IMR-90 (cell line): ENCODE results near the gene SPNS1. TPM values are rescaled to one million over a fixed set of nuclear protein-coding genes. Genes with fewer than 3 reads are reported as not detected.

Experiments
- ATAC-seq: fragments of 200-7000 bp; cut with Tn5 transposase; 2 replicates; pipeline ENCODE4 v1.9.1; 2020; ENCODE audit warnings: low read depth, mild to moderate bottlenecking, moderate library complexity
- BruUV-seq: library from RNA; stranded (reverse); fragments of 400-500 nt; replicated peaks from 2 replicates; lab custom pipeline; 2021; lab: Mats Ljungman, UMichigan
- CTCF ChIA-PET: fragments of 300-600 bp; formaldehyde crosslinking; extraction: SDS; loops from one replicate; lab custom pipeline; 2021; ENCODE audit warnings: antibody characterized with exemption; lab: Yijun Ruan, JAX
- POLR2A ChIA-PET: fragments of 300-600 bp; sonication (Branson Sonifier 250); formaldehyde crosslinking; loops from one replicate; lab custom pipeline; 2022; ENCODE audit warnings: antibody characterized with exemption; ENCODE audit not compliant: unreplicated experiment; lab: Charles Lee
- DNase-seq: peaks from one replicate; pipeline ENCODE4 v3.0.0; 2013
- H2AFZ ChIP-seq: replicated peaks from 2 replicates; pipeline ENCODE3; 2013; ENCODE audit warnings: low read length, mild to moderate bottlenecking; ENCODE audit not compliant: poor library complexity
- H2AK5ac ChIP-seq: 2 replicates; pipeline ENCODE4 v1.6.1; 2013; ENCODE audit warnings: low read depth, low read length, inconsistent platforms
- H2AK9ac ChIP-seq: replicated peaks from 2 replicates; pipeline ENCODE3; 2013; ENCODE audit warnings: mild to moderate bottlenecking, low read depth, low read length, moderate library complexity; ENCODE audit not compliant: poor library complexity
- H2BK120ac ChIP-seq: 2 replicates; pipeline ENCODE4 v1.6.1; 2013; ENCODE audit warnings: low read depth, low read length, inconsistent platforms
- H2BK15ac ChIP-seq: 3 replicates; pipeline ENCODE4 v1.6.1; 2013; ENCODE audit warnings: low read depth, low read length, inconsistent platforms
- H2BK20ac ChIP-seq: 2 replicates; pipeline ENCODE4 v1.6.1; 2013; ENCODE audit warnings: low read depth, mild to moderate bottlenecking, inconsistent platforms, low read length, moderate library complexity
- H2BK5ac ChIP-seq: 2 replicates; pipeline ENCODE4 v1.6.1; 2013; ENCODE audit warnings: mild to moderate bottlenecking, low read depth, low read length, inconsistent platforms; ENCODE audit not compliant: poor library complexity, severe bottlenecking
- H3K14ac ChIP-seq: replicated peaks from 2 replicates; pipeline ENCODE4 v1.6.1; 2013; ENCODE audit warnings: low read depth, low read length, inconsistent platforms
- H3K18ac ChIP-seq: 2 replicates; pipeline ENCODE4 v1.6.1; 2013; ENCODE audit warnings: low read depth, low read length, control low read depth
- H3K23ac ChIP-seq: 2 replicates; pipeline ENCODE4 v1.6.1; 2013; ENCODE audit warnings: low read depth, low read length, inconsistent platforms
- H3K27ac ChIP-seq: 2 replicates; pipeline ENCODE4 v1.5.1; 2013; ENCODE audit warnings: mild to moderate bottlenecking, control low read depth, low read length; ENCODE audit not compliant: insufficient read depth
- H3K27me3 ChIP-seq: 2 replicates; pipeline ENCODE4 v1.6.1; 2013; ENCODE audit warnings: low read length; ENCODE audit not compliant: control insufficient read depth, insufficient read depth
- H3K36me3 ChIP-seq: 2 replicates; pipeline ENCODE4 v1.6.1; 2013; ENCODE audit warnings: low read length, mixed read lengths; ENCODE audit not compliant: control insufficient read depth, insufficient read depth
- H3K4ac ChIP-seq: 2 replicates; pipeline ENCODE4 v1.6.1; 2013; ENCODE audit warnings: low read depth, low read length, inconsistent platforms
- H3K4me1 ChIP-seq: 2 replicates; pipeline ENCODE4 v1.6.1; 2013; ENCODE audit warnings: low read length, mixed read lengths; ENCODE audit not compliant: control insufficient read depth, insufficient read depth
- H3K4me2 ChIP-seq: 2 replicates; pipeline ENCODE4 v1.6.1; 2013; ENCODE audit warnings: low read depth, mild to moderate bottlenecking, control low read depth, low read length, moderate library complexity
- H3K4me3 ChIP-seq: 2 replicates; pipeline ENCODE4 v1.5.1; 2013; ENCODE audit warnings: low read depth, mild to moderate bottlenecking, control low read depth, low read length, moderate library complexity; ENCODE audit not compliant: insufficient read depth
- H3K56ac ChIP-seq: 2 replicates; pipeline ENCODE4 v1.6.1; 2013; ENCODE audit warnings: low read length, inconsistent platforms; ENCODE audit not compliant: insufficient read depth; ENCODE audit errors: extremely low read depth
- H3K79me1 ChIP-seq, 2 experiments: 2 replicates each; pipeline ENCODE4 v1.6.1; 2013; ENCODE audit warnings: low read length in 2 of 2, inconsistent platforms in 1 of 2, low read depth in 1 of 2
- H3K9ac ChIP-seq: 2 replicates; pipeline ENCODE4 v1.6.1; 2013; ENCODE audit warnings: low read depth, low read length, control low read depth
- H3K9me1 ChIP-seq: 2 replicates; pipeline ENCODE4 v1.6.1; 2013; ENCODE audit warnings: low read length, inconsistent platforms; ENCODE audit not compliant: insufficient read depth
- H3K9me3 ChIP-seq: 2 replicates; pipeline ENCODE4 v1.6.1; 2013; ENCODE audit warnings: low read length; ENCODE audit not compliant: control insufficient read depth, insufficient read depth
- H4K20me1 ChIP-seq: 2 replicates; pipeline ENCODE4 v1.6.1; 2013; ENCODE audit warnings: low read length, inconsistent platforms; ENCODE audit not compliant: insufficient read depth
- H4K5ac ChIP-seq: 2 replicates; pipeline ENCODE4 v1.6.1; 2013; ENCODE audit warnings: mild to moderate bottlenecking, low read depth, low read length, control low read depth
- H4K8ac ChIP-seq, 2 experiments: 2 replicates each; pipeline ENCODE4 v1.6.1; 2013; ENCODE audit warnings: low read depth in 2 of 2, low read length in 2 of 2, control low read depth in 1 of 2, inconsistent platforms in 1 of 2
- H4K91ac ChIP-seq: 2 replicates; pipeline ENCODE4 v1.6.1; 2013; ENCODE audit warnings: low read depth, low read length, inconsistent platforms; ENCODE audit not compliant: insufficient read depth
- BHLHE40 ChIP-seq: fragments of 150-350 bp; IDR thresholded peaks from 2 replicates; pipeline ENCODE4 v1.6.1; 2016; ENCODE audit warnings: mild to moderate bottlenecking, low read depth, low read length
- CEBPB ChIP-seq: IDR thresholded peaks from 2 replicates; pipeline ENCODE4 v1.6.1; 2012; ENCODE audit warnings: low read depth, low read length, improper control_type of control experiment
- CHD1 ChIP-seq: IDR thresholded peaks from 2 replicates; pipeline ENCODE4 v1.6.1; 2012; ENCODE audit warnings: low read depth, low read length, improper control_type of control experiment
- CTCF ChIP-seq: conservative IDR thresholded peaks from 2 replicates; pipeline ENCODE4 v1.5.1; 2012; ENCODE audit warnings: mild to moderate bottlenecking, low read depth, low read length, improper control_type of control experiment
- FOS ChIP-seq: fragments of 150-350 bp; IDR thresholded peaks from 2 replicates; pipeline ENCODE4 v1.6.1; 2016; ENCODE audit warnings: low read depth, low read length
- MAFK ChIP-seq: IDR thresholded peaks from 2 replicates; pipeline ENCODE4 v1.6.1; 2012; ENCODE audit warnings: low read depth, low read length, improper control_type of control experiment
- MAZ ChIP-seq: IDR thresholded peaks from 2 replicates; pipeline ENCODE4 v1.6.1; 2012; ENCODE audit warnings: low read depth, mild to moderate bottlenecking, low read length, improper control_type of control experiment, moderate library complexity, borderline replicate concordance
- NFE2L2 ChIP-seq: fragments of 150-350 bp; IDR thresholded peaks from 2 replicates; pipeline ENCODE4 v1.6.1; 2016; ENCODE audit warnings: low read depth, mild to moderate bottlenecking, low read length
- POLR2A ChIP-seq: IDR thresholded peaks from 2 replicates; pipeline ENCODE4 v1.6.1; 2012; ENCODE audit warnings: mild to moderate bottlenecking, low read depth, low read length
- RAD21 ChIP-seq: IDR thresholded peaks from 2 replicates; pipeline ENCODE4 v1.6.1; 2012; ENCODE audit warnings: low read length, improper control_type of control experiment
- RCOR1 ChIP-seq: IDR thresholded peaks from 2 replicates; pipeline ENCODE4 v1.6.1; 2012; ENCODE audit warnings: mild to moderate bottlenecking, low read length, improper control_type of control experiment; ENCODE audit not compliant: insufficient replicate concordance
- RFX5 ChIP-seq: IDR thresholded peaks from 2 replicates; pipeline ENCODE4 v1.8.0; 2012; ENCODE audit warnings: low read depth, mild to moderate bottlenecking, low read length, moderate library complexity
- SMC3 ChIP-seq: fragments of 150-350 bp; IDR thresholded peaks from 2 replicates; pipeline ENCODE4 v1.6.1; 2016; ENCODE audit warnings: low read depth, mild to moderate bottlenecking, antibody characterized with exemption, low read length, moderate library complexity
- WGBS, 2 experiments: methylation state at CpG; one replicate each; pipeline versions ENCODE4 v1.1.5 to v1.1.7; 2013; ENCODE audit warnings: missing lambda C conversion rate in 2 of 2; ENCODE audit not compliant: insufficient read length in 1 of 2; ENCODE audit errors: extremely low coverage in 2 of 2; 5-methylcytosine and 5-hydroxymethylcytosine counted together
- dilution Hi-C: fragments of 300-500 bp; cut with HindIII; formaldehyde crosslinking; loops from one replicate; pipeline ENCODE4 v1.14.3; 2018; ENCODE audit warnings: low sequenced_read_pairs; ENCODE audit not compliant: unreplicated experiment
- in situ Hi-C: fragments of 300-500 bp; cut with MboI; formaldehyde crosslinking; loops from 3 replicates; pipeline ENCODE4 v1.14.3; 2019; ENCODE audit warnings: low sequenced_read_pairs, inconsistent platforms, mixed read lengths
- intact Hi-C: fragments of 100-400 bp; cut with micrococcal nuclease; formaldehyde crosslinking; loops from 2 replicates; pipeline ENCODE4 v1.10.0; 2022
- polyA plus RNA-seq, 3 experiments: library from polyadenylated mRNA; depleted of rRNA; stranded (reverse); fragments of >200 nt; gene quantifications; 2 replicates each; pipeline ENCODE4 v1.2.3, GENCODE V29; 2012; ENCODE audit warnings: low replicate concordance in 1 of 3
- total RNA-seq: library from RNA; depleted of rRNA; stranded (reverse); fragments of >200 nt; gene quantifications from 2 replicates; pipeline ENCODE4 v1.2.3, GENCODE V29; 2012
- TF ChIP-seq, protein P1 (sequence below): fragments of 150-350 bp; IDR thresholded peaks from 2 replicates; pipeline ENCODE4 v1.6.1; 2016; ENCODE audit warnings: low read depth, mild to moderate bottlenecking, low read length, moderate library complexity, borderline replicate concordance
- TF ChIP-seq, protein P2 (sequence below): fragments of 150-350 bp; IDR thresholded peaks from 2 replicates; pipeline ENCODE4 v1.6.1; 2017; ENCODE audit warnings: mild to moderate bottlenecking, antibody characterized with exemption, low read length, low read depth

Gene SPNS1
- total and polyA plus RNA-seq, 2 of the 4 experiments (the other 2 are of a cell fraction) = 4.7 to 37.3 TPM

DNA sequence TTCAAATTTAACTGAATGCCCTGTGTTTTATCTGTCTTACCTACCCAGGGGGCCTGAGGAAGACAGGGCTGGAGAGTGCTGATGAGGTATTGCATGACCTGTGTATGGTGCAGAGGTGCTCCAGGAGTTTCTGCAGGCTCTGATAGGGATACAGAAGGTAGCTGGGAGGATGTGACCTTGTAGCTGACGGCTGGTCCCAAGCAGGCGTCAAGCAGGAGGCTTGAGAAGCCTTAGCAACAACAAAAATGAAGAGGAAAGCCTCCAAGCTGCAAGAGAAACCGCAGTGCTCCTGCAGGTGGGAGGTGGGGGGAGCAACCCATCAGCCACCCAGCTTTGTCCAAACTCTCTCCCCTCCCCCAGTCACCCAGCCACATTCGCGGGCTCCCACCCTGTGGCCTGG, 50.6 kb downstream of the SPNS1 start:
- POLR2A ChIA-PET = no interaction called here
- no peak overlapping the region for H3K18ac ChIP-seq
- in situ Hi-C loops = no loop called here

More for the DNA sequence above, 50.6 kb downstream of the SPNS1 start:
- H2BK5ac ChIP-seq = no peak overlapping the region
- H2BK120ac ChIP-seq = no peak overlapping the region
- WGBS, 2 experiments = 50% methylated on average over 2 of the region's 5 CpGs; no CpG with 5 or more reads in 1 of the 2 experiments
- BruUV-seq = no TSS peak
- H4K91ac ChIP-seq = no peak overlapping the region
- H3K27me3 ChIP-seq = no peaks in the 10 kb centered on the region; the same call in 1 of the 2 replicates
- H3K27ac ChIP-seq = no peak overlapping the region
- H3K23ac ChIP-seq = no peak overlapping the region
- H4K8ac ChIP-seq = no peak overlapping the region
- H3K4ac ChIP-seq = no peak overlapping the region
- H4K20me1 ChIP-seq = no peaks in the 10 kb centered on the region
- H2AFZ ChIP-seq = no peak overlapping the region
- H2BK20ac ChIP-seq = no peak overlapping the region
- H3K9me1 ChIP-seq = peaks cover 3% of the 10 kb centered on the region; the same call in 1 of the 2 replicates
- no peak overlapping the region for H4K5ac ChIP-seq
- peaks cover 10% of the 10 kb centered on the region for H3K4me1 ChIP-seq
- no peaks in the 10 kb centered on the region for H3K9me3 ChIP-seq
- H3K79me1 ChIP-seq = no peaks in the 10 kb centered on the region
- no peak overlapping the region for H3K4me2 ChIP-seq
- no peak for DNase-seq
- no peak overlapping the region for H2BK15ac ChIP-seq
- CTCF ChIA-PET = no interaction called here
- no peak overlapping the region for H3K9ac ChIP-seq
- intact Hi-C loops (loop anchor here (10.0 kb wide), 1 partner anchor 60 kb away; no protein-coding TSS in a partner anchor), dilution Hi-C loops (no loop called here)
- TF ChIP-seq CHD1 (no peak), RAD21 (no peak), BHLHE40 (no peak), MAFK (no peak), RCOR1 (no peak), FOS (no peak), MAZ (no peak), POLR2A (no peak), NFE2L2 (no peak), RFX5 (no peak), SMC3 (no peak), CEBPB (no peak), CTCF (no peak)
- TF ChIP-seq, protein P1, sequence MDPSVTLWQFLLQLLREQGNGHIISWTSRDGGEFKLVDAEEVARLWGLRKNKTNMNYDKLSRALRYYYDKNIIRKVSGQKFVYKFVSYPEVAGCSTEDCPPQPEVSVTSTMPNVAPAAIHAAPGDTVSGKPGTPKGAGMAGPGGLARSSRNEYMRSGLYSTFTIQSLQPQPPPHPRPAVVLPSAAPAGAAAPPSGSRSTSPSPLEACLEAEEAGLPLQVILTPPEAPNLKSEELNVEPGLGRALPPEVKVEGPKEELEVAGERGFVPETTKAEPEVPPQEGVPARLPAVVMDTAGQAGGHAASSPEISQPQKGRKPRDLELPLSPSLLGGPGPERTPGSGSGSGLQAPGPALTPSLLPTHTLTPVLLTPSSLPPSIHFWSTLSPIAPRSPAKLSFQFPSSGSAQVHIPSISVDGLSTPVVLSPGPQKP = no peak
- TF ChIP-seq, protein P2, sequence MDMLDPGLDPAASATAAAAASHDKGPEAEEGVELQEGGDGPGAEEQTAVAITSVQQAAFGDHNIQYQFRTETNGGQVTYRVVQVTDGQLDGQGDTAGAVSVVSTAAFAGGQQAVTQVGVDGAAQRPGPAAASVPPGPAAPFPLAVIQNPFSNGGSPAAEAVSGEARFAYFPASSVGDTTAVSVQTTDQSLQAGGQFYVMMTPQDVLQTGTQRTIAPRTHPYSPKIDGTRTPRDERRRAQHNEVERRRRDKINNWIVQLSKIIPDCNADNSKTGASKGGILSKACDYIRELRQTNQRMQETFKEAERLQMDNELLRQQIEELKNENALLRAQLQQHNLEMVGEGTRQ = no peak
- H3K56ac ChIP-seq = no peak overlapping the region
- H3K36me3 ChIP-seq = no peaks in the 10 kb centered on the region
- ATAC-seq = no peak
- H3K4me3 ChIP-seq = no peak overlapping the region
- H2AK5ac ChIP-seq = no peak overlapping the region
- H3K14ac ChIP-seq = no peak overlapping the region
- H2AK9ac ChIP-seq = no peak overlapping the region
